CD4-positive, alpha-beta T cell treated with Interferon alpha-2 for 1 hour (primary cell): Measurements from ENCODE around the gene CEP135.

Experiments
- DNase-seq, 2 donors: peaks; one replicate each; pipeline ENCODE4 v3.0.0-alpha.2; 2020 to 2022

Gene CEP135

DNA sequence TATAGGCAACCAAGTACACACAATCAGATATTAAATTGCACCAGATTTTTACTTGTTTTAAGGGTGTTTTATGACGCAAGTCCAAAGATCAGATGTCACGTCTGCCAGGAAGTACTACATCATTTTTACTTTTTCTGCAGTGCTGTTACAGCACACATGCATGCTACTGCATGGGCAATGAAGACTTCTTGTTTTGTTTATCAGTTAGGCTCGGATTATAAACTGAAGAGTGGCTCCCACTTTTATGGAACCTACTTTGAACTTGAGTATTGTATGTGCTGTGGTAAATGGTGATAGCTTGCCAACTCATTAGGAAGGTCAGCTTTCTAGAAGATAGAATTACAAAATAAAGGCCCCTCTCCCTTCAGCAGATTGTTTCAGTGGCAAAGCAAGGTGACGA, 131.6 kb downstream of the CEP135 start:
- DNase-seq, result no peak

DNA sequence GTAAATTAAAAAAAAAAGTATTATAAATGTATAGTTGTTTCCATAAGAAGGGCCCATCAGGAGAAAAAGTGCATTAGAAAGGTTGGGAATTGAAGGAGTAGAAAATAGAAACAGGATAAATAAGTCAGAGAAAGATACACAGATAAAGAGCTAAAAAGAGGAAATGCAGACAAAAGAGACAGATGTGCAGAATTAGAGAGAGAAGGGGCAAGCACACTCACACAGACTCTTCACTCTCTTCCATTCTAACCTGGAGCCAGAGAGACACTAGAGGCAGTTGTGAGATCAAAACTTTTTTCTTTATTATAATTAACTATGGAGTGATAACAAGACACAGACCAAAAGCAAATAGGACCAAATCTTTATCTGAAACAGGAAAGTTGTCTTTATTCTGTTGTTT, 134.1 kb downstream of the CEP135 start:
- no peak for DNase-seq
